OCI-M1 (cell line): ENCODE results near the gene ATP2B1.
A peak's percentile ranks its signal among the peaks of the same experiment; 100 is the strongest.

Experiments used
- DNase-seq: peaks from one replicate; lab custom pipeline; 2025; lab: John Stamatoyannopoulos, UW

The ATP2B1 gene

GRCh38 chr12:89539426-89540223 lies 169.0 kb downstream of the ATP2B1 start:
- peak; percentile 84 for DNase-seq

GRCh38 chr12:89538897-89539296 lies 169.7 kb downstream of the ATP2B1 start:
- DNase-seq, result no peak
